HepG2 (cell line): Measurements from ENCODE around the gene WWP2. TPM values are rescaled to one million over a fixed set of nuclear protein-coding genes. Genes with fewer than 3 reads are reported as not detected.

Experiments
- ATF1 ChIP-seq: IDR thresholded peaks from 2 replicates; pipeline ENCODE4 v1.6.1; 2016; ENCODE audit warnings: mild to moderate bottlenecking, control low read depth
- CSRNP1 ChIP-seq: sonication (generic); formaldehyde crosslinking; IDR thresholded peaks from 2 replicates; pipeline ENCODE4 v1.8.1; 2023; ENCODE audit warnings: mild to moderate bottlenecking, missing genetic modification reagents
- HIC2 ChIP-seq: sonication (generic); formaldehyde crosslinking; IDR thresholded peaks from 2 replicates; pipeline ENCODE4 v1.9.0; 2022; ENCODE audit warnings: low read depth, missing genetic modification reagents
- HMG20B ChIP-seq: conservative IDR thresholded peaks from 2 replicates; pipeline ENCODE4 v1.6.1; 2016; ENCODE audit warnings: missing genetic modification reagents, missing compliant biosample characterization
- TP53 ChIP-seq: sonication (generic); formaldehyde crosslinking; conservative IDR thresholded peaks from 2 replicates; pipeline ENCODE4 v1.4.0; 2020; ENCODE audit warnings: missing genetic modification reagents
- ZBTB40 ChIP-seq, 2 experiments: fragments of 450-650 bp in 1 of 2; sonication (generic) in 1 of 2; formaldehyde crosslinking in 1 of 2; IDR thresholded peaks; 2 replicates each; pipeline versions ENCODE4 v1.6.1 to v1.8.0; 2016 to 2022; ENCODE audit warnings: antibody characterized with exemption in 1 of 2, mild to moderate bottlenecking in 1 of 2, missing genetic modification reagents in 1 of 2
- ZFP37 ChIP-seq: sonication (generic); formaldehyde crosslinking; IDR thresholded peaks from 2 replicates; pipeline ENCODE4 v1.4.0; 2020; ENCODE audit warnings: missing genetic modification reagents, borderline replicate concordance
- ZNF782 ChIP-seq: sonication (generic); formaldehyde crosslinking; IDR thresholded peaks from 2 replicates; pipeline ENCODE4 v1.4.0; 2020; ENCODE audit warnings: missing genetic modification reagents, mild to moderate bottlenecking, borderline replicate concordance
- polyA plus RNA-seq, 8 experiments: library from polyadenylated mRNA; depleted of rRNA in 3 of 8; stranded (reverse) in 7 of 8; unstranded in 1 of 8; fragments of >200 nt; fragmentation: Illumina TruSeq in 4 of 8; extraction: Trizol in 4 of 8; gene quantifications; 2 replicates each; pipeline versions ENCODE4 v1.2.1 to v1.2.3, GENCODE V29; 2011 to 2016; ENCODE audit warnings: low read depth in 4 of 8, missing spikeins in 1 of 8, mixed read lengths in 1 of 8; ENCODE audit not compliant: insufficient read depth in 1 of 8
- total RNA-seq, 5 experiments: library from RNA; depleted of rRNA; stranded (reverse); fragments of >200 nt; fragmentation: Illumina TruSeq; extraction: Trizol; gene quantifications; 2 replicates each; pipeline ENCODE4 v1.2.3, GENCODE V29; 2016; ENCODE audit warnings: low read depth in 1 of 5
- TF ChIP-seq, protein P1 (sequence below): sonication (generic); formaldehyde crosslinking; IDR thresholded peaks from 2 replicates; pipeline ENCODE4 v1.4.0; 2020; ENCODE audit warnings: missing genetic modification reagents, borderline replicate concordance
- TF ChIP-seq, protein P2 (sequence below): sonication (generic); formaldehyde crosslinking; IDR thresholded peaks from 2 replicates; pipeline ENCODE4 v1.8.1; 2022; ENCODE audit warnings: mild to moderate bottlenecking, missing genetic modification reagents

Gene WWP2
- total and polyA plus RNA-seq, 2 of the 13 experiments (the other 11 are each of a cell fraction or from before 2014, with no cell fraction given) = 11.4 to 28.2 TPM

- TF ChIP-seq HIC2 (CRISPR knock-in tag) = peak; percentile 50; the same call in 1 of the 2 replicates
- no peak for TF ChIP-seq ZBTB40 (IDR thresholded peaks at IDR 0.05)
- TF ChIP-seq ZBTB40 (CRISPR knock-in tag; IDR thresholded peaks at IDR 0.05) = peak; percentile 51; the same call in 1 of the 2 replicates
- TF ChIP-seq HMG20B (CRISPR knock-in tag) = 0 out of 2 replicates have a peak, but pooled peaks have one; percentile 38
- peak; percentile 80; the same call in 1 of the 2 replicates for TF ChIP-seq ZNF782 (CRISPR knock-in tag)
- TF ChIP-seq ZFP37 (CRISPR knock-in tag) = peak; percentile 76
- TF ChIP-seq CSRNP1 (CRISPR knock-in tag) = 0 out of 2 replicates have a peak, but pooled peaks have one; percentile 43
- TF ChIP-seq ATF1 (CRISPR knock-in tag) = peak; percentile 13; the same call in 1 of the 2 replicates
- TF ChIP-seq, protein P1, sequence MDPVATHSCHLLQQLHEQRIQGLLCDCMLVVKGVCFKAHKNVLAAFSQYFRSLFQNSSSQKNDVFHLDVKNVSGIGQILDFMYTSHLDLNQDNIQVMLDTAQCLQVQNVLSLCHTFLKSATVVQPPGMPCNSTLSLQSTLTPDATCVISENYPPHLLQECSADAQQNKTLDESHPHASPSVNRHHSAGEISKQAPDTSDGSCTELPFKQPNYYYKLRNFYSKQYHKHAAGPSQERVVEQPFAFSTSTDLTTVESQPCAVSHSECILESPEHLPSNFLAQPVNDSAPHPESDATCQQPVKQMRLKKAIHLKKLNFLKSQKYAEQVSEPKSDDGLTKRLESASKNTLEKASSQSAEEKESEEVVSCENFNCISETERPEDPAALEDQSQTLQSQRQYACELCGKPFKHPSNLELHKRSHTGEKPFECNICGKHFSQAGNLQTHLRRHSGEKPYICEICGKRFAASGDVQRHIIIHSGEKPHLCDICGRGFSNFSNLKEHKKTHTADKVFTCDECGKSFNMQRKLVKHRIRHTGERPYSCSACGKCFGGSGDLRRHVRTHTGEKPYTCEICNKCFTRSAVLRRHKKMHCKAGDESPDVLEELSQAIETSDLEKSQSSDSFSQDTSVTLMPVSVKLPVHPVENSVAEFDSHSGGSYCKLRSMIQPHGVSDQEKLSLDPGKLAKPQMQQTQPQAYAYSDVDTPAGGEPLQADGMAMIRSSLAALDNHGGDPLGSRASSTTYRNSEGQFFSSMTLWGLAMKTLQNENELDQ = no peak
- TF ChIP-seq, protein P2, sequence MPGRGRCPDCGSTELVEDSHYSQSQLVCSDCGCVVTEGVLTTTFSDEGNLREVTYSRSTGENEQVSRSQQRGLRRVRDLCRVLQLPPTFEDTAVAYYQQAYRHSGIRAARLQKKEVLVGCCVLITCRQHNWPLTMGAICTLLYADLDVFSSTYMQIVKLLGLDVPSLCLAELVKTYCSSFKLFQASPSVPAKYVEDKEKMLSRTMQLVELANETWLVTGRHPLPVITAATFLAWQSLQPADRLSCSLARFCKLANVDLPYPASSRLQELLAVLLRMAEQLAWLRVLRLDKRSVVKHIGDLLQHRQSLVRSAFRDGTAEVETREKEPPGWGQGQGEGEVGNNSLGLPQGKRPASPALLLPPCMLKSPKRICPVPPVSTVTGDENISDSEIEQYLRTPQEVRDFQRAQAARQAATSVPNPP (CRISPR knock-in tag) = peak; percentile 70; the same call in 1 of the 2 replicates
- TF ChIP-seq TP53 (CRISPR knock-in tag) = no peak
Measured at GRCh38 chr16:69830534-69831211, 68.5 kb downstream of the WWP2 start (continued).
